ENCODE measurements around the gene WNT1. TPM values are rescaled to one million over a fixed set of nuclear protein-coding genes. Genes with fewer than 3 reads are reported as not detected.

The WNT1 gene
- total RNA-seq, 4 donors from 2014 or later: not detected

DNA sequence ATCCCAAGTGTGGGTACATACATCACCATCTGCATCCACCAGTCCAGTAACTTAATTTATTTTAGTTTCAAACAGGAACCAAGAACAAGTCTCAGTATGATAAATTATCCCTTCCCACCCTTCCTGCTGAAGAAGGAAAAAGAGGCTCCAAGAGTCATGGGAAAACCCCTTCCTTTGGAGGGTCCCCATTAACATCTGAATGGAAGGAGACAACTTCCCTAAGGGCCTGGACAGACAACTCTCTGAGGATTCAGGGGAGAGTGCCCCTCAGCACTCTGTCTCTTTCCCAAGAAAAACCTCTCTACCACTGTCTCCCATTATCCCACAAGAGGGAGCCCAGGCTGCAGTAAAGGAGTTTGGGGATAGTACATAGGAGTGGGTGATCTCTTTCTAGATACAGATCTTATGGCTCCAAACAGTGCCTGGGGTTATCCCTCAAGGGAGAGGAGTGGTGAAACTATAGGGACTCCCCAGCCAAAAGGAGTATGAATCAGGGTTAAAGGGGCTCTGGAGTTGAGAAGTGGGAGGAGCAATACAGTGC is 12.8 kb upstream of the WNT1 start:
- intact Hi-C loops (cut with DNase I; ENCODE audit: low total_unique reads) (no loop called here), in situ Hi-C loops (cut with MboI; ENCODE audit: low pct_ligation_motif_present in 1 of 4, low pct_unique_long_range_greater_than_20kb in 1 of 4, low sequenced_read_pairs in 3 of 4) (no loop called here)
- peaks cover 14% of the 10 kb centered on the region for H3K27me3 ChIP-seq
- no peak for TF ChIP-seq EP300 (IDR thresholded peaks at IDR 0.05; ENCODE audit: low read depth)
- TF ChIP-seq POLR2AphosphoS5 (IDR thresholded peaks at IDR 0.05): no peak
- TF ChIP-seq, protein P1, sequence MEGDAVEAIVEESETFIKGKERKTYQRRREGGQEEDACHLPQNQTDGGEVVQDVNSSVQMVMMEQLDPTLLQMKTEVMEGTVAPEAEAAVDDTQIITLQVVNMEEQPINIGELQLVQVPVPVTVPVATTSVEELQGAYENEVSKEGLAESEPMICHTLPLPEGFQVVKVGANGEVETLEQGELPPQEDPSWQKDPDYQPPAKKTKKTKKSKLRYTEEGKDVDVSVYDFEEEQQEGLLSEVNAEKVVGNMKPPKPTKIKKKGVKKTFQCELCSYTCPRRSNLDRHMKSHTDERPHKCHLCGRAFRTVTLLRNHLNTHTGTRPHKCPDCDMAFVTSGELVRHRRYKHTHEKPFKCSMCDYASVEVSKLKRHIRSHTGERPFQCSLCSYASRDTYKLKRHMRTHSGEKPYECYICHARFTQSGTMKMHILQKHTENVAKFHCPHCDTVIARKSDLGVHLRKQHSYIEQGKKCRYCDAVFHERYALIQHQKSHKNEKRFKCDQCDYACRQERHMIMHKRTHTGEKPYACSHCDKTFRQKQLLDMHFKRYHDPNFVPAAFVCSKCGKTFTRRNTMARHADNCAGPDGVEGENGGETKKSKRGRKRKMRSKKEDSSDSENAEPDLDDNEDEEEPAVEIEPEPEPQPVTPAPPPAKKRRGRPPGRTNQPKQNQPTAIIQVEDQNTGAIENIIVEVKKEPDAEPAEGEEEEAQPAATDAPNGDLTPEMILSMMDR (IDR thresholded peaks at IDR 0.05): no peak
- no peak for TF ChIP-seq POLR2A (IDR thresholded peaks at IDR 0.05)
- no peak overlapping the region for H3K4me3 ChIP-seq
- no peak overlapping the region for H3K27ac ChIP-seq
- no peaks in the 10 kb centered on the region for H3K36me3 ChIP-seq
- DNase-seq: no peak
- peaks cover 3 to 16% (median 14%) of the 10 kb centered on the region in 4 donors for H3K4me1 ChIP-seq
- H3K9me3 ChIP-seq: no peaks in the 10 kb centered on the region

DNA sequence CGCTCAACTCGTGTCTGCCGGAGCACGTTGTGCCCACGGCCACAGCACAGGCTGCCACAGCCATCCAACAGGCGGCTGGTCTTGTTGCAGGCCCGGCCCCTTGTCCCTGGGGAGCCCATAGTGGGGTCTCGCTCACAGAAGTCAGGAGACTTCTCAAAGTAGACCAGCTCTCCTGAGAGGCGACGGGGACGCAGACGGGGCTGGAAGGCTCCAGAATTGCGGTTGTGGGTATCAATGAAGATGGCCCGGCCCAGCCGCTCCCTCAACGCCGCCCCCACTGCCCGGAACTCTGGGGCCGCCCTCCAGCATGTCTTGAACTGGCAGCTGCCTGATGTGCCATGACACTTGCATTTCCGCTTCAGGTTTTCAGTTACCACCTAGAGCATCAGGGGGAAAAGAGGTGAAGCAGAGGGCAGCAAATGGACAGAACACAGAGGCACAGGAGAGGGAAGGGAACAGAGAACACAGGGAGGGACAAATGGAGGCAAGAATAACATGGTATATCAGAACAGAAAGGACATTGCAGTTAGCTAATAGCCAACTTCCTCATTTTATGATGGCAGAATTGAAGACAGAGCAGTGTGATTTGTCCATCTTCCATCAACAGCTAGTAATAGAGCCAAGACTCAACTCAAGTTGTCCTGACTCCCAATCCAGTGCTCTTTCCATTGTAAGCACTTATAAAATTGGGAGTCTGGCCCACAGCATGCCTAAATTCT is 11.8 kb upstream of the WNT1 start:
- no peak for TF ChIP-seq POLR2AphosphoS5 (IDR thresholded peaks at IDR 0.05)
- TF ChIP-seq POLR2A (IDR thresholded peaks at IDR 0.05): no peak
- TF ChIP-seq EP300 (IDR thresholded peaks at IDR 0.05; ENCODE audit: low read depth): no peak
- TF ChIP-seq, protein P1 (IDR thresholded peaks at IDR 0.05): no peak
- Histone ChIP-seq H3K27ac (no peak overlapping the region), H3K4me3 (no peak overlapping the region), H3K27me3 (peaks cover 23% of the 10 kb centered on the region), H3K4me1 (peaks cover 9 to 25% (median 23%) of the 10 kb centered on the region in 4 donors), H3K9me3 (no peaks in the 10 kb centered on the region), H3K36me3 (no peaks in the 10 kb centered on the region)
- in situ Hi-C loops (cut with MboI; ENCODE audit: low pct_ligation_motif_present in 1 of 4, low pct_unique_long_range_greater_than_20kb in 1 of 4, low sequenced_read_pairs in 3 of 4): no loop called here
- 75 to 80% methylated on average over 1 to 19 of the region's 20 CpGs for WGBS, 2 donors (ENCODE audit: low coverage in 1 of 2)
- no peak for DNase-seq
- intact Hi-C loops (cut with DNase I; ENCODE audit: low total_unique reads): no loop called here

DNA sequence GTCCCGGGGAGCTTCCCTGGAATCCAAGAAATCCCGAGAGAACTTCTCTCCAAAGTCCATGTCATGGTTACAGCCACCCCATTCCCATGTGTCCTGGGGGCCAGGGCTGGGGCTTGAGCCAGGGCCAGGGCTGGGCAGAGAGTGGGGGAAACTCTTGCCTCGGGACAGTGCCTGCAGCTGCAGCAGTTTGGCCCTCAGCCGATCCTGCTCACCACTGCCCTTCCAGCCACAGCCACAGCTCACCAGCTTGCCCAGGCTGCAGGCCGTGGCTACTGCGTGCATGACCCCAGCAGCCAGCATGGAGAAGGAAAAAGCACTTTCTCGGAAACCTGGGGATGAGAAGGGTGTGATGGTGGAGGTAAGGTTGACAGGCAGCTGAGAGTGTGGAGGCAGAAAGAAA is 10.1 kb upstream of the WNT1 start:
- in situ Hi-C loops (cut with MboI; ENCODE audit: low pct_ligation_motif_present in 1 of 4, low pct_unique_long_range_greater_than_20kb in 1 of 4, low sequenced_read_pairs in 3 of 4) (no loop called here), intact Hi-C loops (cut with DNase I; ENCODE audit: low total_unique reads) (no loop called here)
- Histone ChIP-seq H3K4me3 (no peak overlapping the region), H3K4me1 (peaks cover 9 to 38% (median 32%) of the 10 kb centered on the region in 4 donors), H3K36me3 (no peaks in the 10 kb centered on the region), H3K27me3 (peaks cover 40% of the 10 kb centered on the region), H3K9me3 (no peaks in the 10 kb centered on the region), H3K27ac (no peak overlapping the region)
- TF ChIP-seq POLR2A (IDR thresholded peaks at IDR 0.05) (no peak), POLR2AphosphoS5 (IDR thresholded peaks at IDR 0.05) (no peak), EP300 (IDR thresholded peaks at IDR 0.05; ENCODE audit: low read depth) (no peak)
- TF ChIP-seq, protein P1 (IDR thresholded peaks at IDR 0.05): no peak
- 84% methylated on average over 7 of the region's 7 CpGs; no CpG with 5 or more reads in 1 of the 2 donors for WGBS, 2 donors (ENCODE audit: low coverage in 1 of 2)
- DNase-seq: no peak

DNA sequence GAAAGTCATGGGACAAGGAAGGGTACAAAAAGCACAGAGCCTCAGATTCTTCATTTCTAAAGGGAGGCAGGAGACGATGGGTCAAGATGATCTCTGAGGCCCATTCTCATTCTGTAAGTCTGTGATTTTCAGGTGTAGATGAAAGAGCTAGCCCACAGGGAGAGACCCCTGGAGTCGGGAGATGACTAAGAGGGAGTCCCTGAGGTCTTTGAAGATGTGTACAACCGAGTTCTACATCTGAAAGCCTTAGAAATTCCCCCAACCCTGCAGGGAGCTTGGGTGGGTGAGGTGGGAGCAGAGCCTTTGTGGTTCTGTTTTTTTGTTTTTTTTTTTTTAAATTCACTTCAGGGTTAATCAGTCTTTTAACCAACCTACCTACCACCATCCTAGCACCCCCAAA is 9.7 kb upstream of the WNT1 start:
- no peak for DNase-seq
- in situ Hi-C loops (cut with MboI; ENCODE audit: low pct_ligation_motif_present in 1 of 4, low pct_unique_long_range_greater_than_20kb in 1 of 4, low sequenced_read_pairs in 3 of 4) (no loop called here), intact Hi-C loops (cut with DNase I; ENCODE audit: low total_unique reads) (no loop called here)
- H3K9me3 ChIP-seq: no peaks in the 10 kb centered on the region
- H3K4me3 ChIP-seq: no peak overlapping the region
- WGBS, 2 donors (ENCODE audit: low coverage in 1 of 2): 78 to 100% methylated on average over 2 to 3 of the region's 3 CpGs
- H3K27ac ChIP-seq: no peak overlapping the region
- peaks cover 9 to 38% (median 32%) of the 10 kb centered on the region in 4 donors for H3K4me1 ChIP-seq
- H3K27me3 ChIP-seq: peaks cover 45% of the 10 kb centered on the region
- TF ChIP-seq, protein P1 (IDR thresholded peaks at IDR 0.05): no peak
- TF ChIP-seq EP300 (IDR thresholded peaks at IDR 0.05; ENCODE audit: low read depth): no peak
- TF ChIP-seq POLR2AphosphoS5 (IDR thresholded peaks at IDR 0.05): no peak
- no peak for TF ChIP-seq POLR2A (IDR thresholded peaks at IDR 0.05)
- no peaks in the 10 kb centered on the region for H3K36me3 ChIP-seq

All from transverse colon (tissue), 4 donors.